ENCODE results near the gene TNFSF18. TPM values are rescaled to one million over a fixed set of nuclear protein-coding genes. Genes with fewer than 3 reads are reported as not detected.
"Not testable (repeated sequence)": the region's sequence is repeated elsewhere in the genome, so short reads cannot be mapped to it uniquely, and the experiment has no call there.

The TNFSF18 gene
- polyA plus RNA-seq, 3 donors: not detected

DNA sequence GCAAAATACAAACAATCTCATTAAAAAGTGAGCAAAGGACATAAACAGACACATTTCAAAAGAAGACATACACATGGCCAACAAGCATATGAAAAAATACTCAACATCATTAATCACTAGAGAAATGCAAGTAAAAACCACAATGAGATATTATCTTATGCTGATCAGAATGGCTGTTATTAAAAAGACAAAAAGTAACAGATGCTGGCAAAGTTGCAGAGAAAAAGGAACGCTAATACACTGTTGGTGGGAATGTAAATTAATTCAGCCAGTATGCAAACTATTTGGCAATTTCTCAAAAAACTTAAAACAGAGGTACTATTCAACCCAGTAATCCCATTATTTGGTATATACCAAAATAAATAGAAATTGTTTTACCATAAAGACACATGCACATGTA lies 32.2 kb upstream of the TNFSF18 start:
- no peak overlapping the region for H3K4me2 ChIP-seq (replicated peaks; ENCODE audit: extremely low read depth, low read length, poor library complexity, severe bottlenecking)
- intact Hi-C loops (cut with micrococcal nuclease): no loop called here
- H3K36me3 Mint-ChIP-seq: no peaks in the 10 kb centered on the region
- H3K9me3 Mint-ChIP-seq: peaks cover 0 to 3% (median 1%) of the 10 kb centered on the region in 7 donors
- H3K4me1 ChIP-seq (ENCODE audit: control insufficient read depth in 1 of 2, insufficient read depth in 2 of 2, low read length in 2 of 2): no peaks in the 10 kb centered on the region
- H3K4me1 Mint-ChIP-seq: no peaks in the 10 kb centered on the region
- TF ChIP-seq, protein P1, sequence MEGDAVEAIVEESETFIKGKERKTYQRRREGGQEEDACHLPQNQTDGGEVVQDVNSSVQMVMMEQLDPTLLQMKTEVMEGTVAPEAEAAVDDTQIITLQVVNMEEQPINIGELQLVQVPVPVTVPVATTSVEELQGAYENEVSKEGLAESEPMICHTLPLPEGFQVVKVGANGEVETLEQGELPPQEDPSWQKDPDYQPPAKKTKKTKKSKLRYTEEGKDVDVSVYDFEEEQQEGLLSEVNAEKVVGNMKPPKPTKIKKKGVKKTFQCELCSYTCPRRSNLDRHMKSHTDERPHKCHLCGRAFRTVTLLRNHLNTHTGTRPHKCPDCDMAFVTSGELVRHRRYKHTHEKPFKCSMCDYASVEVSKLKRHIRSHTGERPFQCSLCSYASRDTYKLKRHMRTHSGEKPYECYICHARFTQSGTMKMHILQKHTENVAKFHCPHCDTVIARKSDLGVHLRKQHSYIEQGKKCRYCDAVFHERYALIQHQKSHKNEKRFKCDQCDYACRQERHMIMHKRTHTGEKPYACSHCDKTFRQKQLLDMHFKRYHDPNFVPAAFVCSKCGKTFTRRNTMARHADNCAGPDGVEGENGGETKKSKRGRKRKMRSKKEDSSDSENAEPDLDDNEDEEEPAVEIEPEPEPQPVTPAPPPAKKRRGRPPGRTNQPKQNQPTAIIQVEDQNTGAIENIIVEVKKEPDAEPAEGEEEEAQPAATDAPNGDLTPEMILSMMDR (IDR thresholded peaks at IDR 0.05): no peak
- H3K27me3 ChIP-seq (ENCODE audit: control insufficient read depth in 2 of 2, insufficient read depth in 2 of 2, low read length in 2 of 2): no peaks in the 10 kb centered on the region
- H3K27ac ChIP-seq (ENCODE audit: low read depth in 1 of 2, low read length in 2 of 2): no peak overlapping the region
- no CpG with 5 or more reads among the region's 1 CpG for WGBS (ENCODE audit: insufficient coverage)
- H3K9me3 ChIP-seq (replicated peaks in 1 of 2; ENCODE audit: control insufficient read depth in 1 of 2, insufficient read depth in 1 of 2, low read length in 2 of 2): no peaks in the 10 kb centered on the region
- no peak overlapping the region for H2AFZ ChIP-seq (ENCODE audit: insufficient read depth, low read depth, low read length, poor library complexity, severe bottlenecking)
- no peak overlapping the region for H3K4me3 ChIP-seq (replicated peaks in 1 of 3; ENCODE audit: low read depth in 2 of 3, low read length in 3 of 3)
- H3K36me3 ChIP-seq (replicated peaks in 1 of 2; ENCODE audit: control insufficient read depth in 1 of 2, insufficient read depth in 2 of 2, low read length in 2 of 2): no peaks in the 10 kb centered on the region
- H3K79me2 ChIP-seq (ENCODE audit: insufficient read depth, low read length): no peaks in the 10 kb centered on the region
- no peaks in the 10 kb centered on the region for H4K20me1 ChIP-seq (ENCODE audit: insufficient read depth, low read length)
- peaks cover 2 to 3% (median 2%) of the 10 kb centered on the region in 3 donors for H3K27me3 Mint-ChIP-seq (ENCODE audit: low read depth in 3 of 3)
- H3K9ac ChIP-seq (ENCODE audit: insufficient read depth, low read length, poor library complexity, severe bottlenecking): no peak overlapping the region
- H3K27ac Mint-ChIP-seq: no peak overlapping the region
- DNase-seq: no peak
- no peak overlapping the region for H3K4me3 Mint-ChIP-seq

DNA sequence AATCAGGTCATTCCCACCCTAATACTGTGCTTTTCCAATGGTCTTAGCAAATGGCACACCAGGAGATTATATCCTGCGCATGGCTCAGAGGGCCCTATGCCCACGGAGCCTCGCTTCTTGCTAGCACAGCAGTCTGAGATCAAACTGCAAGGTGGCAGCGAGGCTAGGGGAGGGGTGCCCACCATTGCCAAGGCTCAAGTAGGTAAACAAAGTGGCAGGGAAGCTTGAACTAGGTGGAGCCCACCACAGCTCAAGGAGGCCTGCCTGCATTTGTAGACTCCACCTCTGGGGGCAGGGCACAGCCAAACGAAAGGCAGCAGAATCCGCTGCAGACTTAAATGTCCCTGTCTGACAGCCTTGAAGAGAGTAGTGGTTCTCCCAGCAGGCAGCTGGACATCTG lies 23.5 kb upstream of the TNFSF18 start:
- H3K27me3 Mint-ChIP-seq (ENCODE audit: low read depth in 3 of 3): not testable (repeated sequence)
- WGBS (ENCODE audit: insufficient coverage): 100% methylated on average over 5 of the region's 6 CpGs
- peaks cover 15 to 20% (median 16%) of the 10 kb centered on the region in 7 donors for H3K9me3 Mint-ChIP-seq

More for the DNA sequence above, 23.5 kb upstream of the TNFSF18 start:
- H3K4me1 Mint-ChIP-seq; H3K27ac ChIP-seq (ENCODE audit: low read depth in 1 of 2, low read length in 2 of 2); H3K9ac ChIP-seq (ENCODE audit: insufficient read depth, low read length, poor library complexity, severe bottlenecking); H3K4me3 ChIP-seq (replicated peaks in 1 of 3; ENCODE audit: low read depth in 2 of 3, low read length in 3 of 3); H3K27me3 ChIP-seq (ENCODE audit: control insufficient read depth in 2 of 2, insufficient read depth in 2 of 2, low read length in 2 of 2); H3K4me1 ChIP-seq (ENCODE audit: control insufficient read depth in 1 of 2, insufficient read depth in 2 of 2, low read length in 2 of 2); H2AFZ ChIP-seq (ENCODE audit: insufficient read depth, low read depth, low read length, poor library complexity, severe bottlenecking); DNase-seq; H3K4me2 ChIP-seq (replicated peaks; ENCODE audit: extremely low read depth, low read length, poor library complexity, severe bottlenecking); H3K27ac Mint-ChIP-seq; H3K79me2 ChIP-seq (ENCODE audit: insufficient read depth, low read length); H4K20me1 ChIP-seq (ENCODE audit: insufficient read depth, low read length); H3K36me3 ChIP-seq (replicated peaks in 1 of 2; ENCODE audit: control insufficient read depth in 1 of 2, insufficient read depth in 2 of 2, low read length in 2 of 2); H3K36me3 Mint-ChIP-seq; H3K4me3 Mint-ChIP-seq; intact Hi-C loops (cut with micrococcal nuclease): not testable (repeated sequence)
- peaks cover 4 to 12% of the 10 kb centered on the region in 2 donors for H3K9me3 ChIP-seq (replicated peaks in 1 of 2; ENCODE audit: control insufficient read depth in 1 of 2, insufficient read depth in 1 of 2, low read length in 2 of 2)
